Suprapubic skin (tissue), 4 donors: ENCODE results near the gene CCDC106. TPM values are rescaled to one million over a fixed set of nuclear protein-coding genes. Genes with fewer than 3 reads are reported as not detected.

Experiments
- DNase-seq, 2 donors: peaks; one replicate each; pipeline ENCODE4 v3.0.0-alpha.2; 2019; ENCODE audit warnings: low spot score in 2 of 2
- H3K27ac ChIP-seq: fragments of 200-600 bp; sonication (generic); one replicate; pipeline ENCODE4 v1.5.1; 2019
- H3K27me3 ChIP-seq: fragments of 200-600 bp; sonication (generic); one replicate; pipeline ENCODE4 v1.5.1; 2019
- H3K36me3 ChIP-seq: fragments of 200-600 bp; sonication (generic); one replicate; pipeline ENCODE4 v1.5.1; 2019
- H3K4me1 ChIP-seq: fragments of 200-600 bp; sonication (generic); one replicate; pipeline ENCODE4 v1.5.1; 2019
- H3K4me3 ChIP-seq: fragments of 200-600 bp; sonication (generic); one replicate; pipeline ENCODE4 v1.5.1; 2019; ENCODE audit warnings: mild to moderate bottlenecking
- H3K9me3 ChIP-seq: fragments of 200-600 bp; sonication (generic); one replicate; pipeline ENCODE4 v1.5.1; 2019
- CTCF ChIP-seq, 2 donors: fragments of 200-600 bp in 1 of 2; fragments of 450-650 bp in 1 of 2; sonication (generic) in 1 of 2; IDR thresholded peaks; one replicate each; pipeline ENCODE4 v1.5.1; 2016 to 2019; ENCODE audit warnings: antibody characterized with exemption in 2 of 2, mild to moderate bottlenecking in 1 of 2, moderate library complexity in 1 of 2
- EP300 ChIP-seq: sonication (generic); formaldehyde crosslinking; IDR thresholded peaks from one replicate; pipeline ENCODE4 v1.6.1; 2017; ENCODE audit warnings: antibody characterized with exemption
- POLR2A ChIP-seq, 2 donors: fragments of 450-650 bp; IDR thresholded peaks; one replicate each; pipeline ENCODE4 v1.6.1; 2017; ENCODE audit warnings: antibody characterized with exemption in 2 of 2, mild to moderate bottlenecking in 2 of 2, moderate library complexity in 2 of 2
- POLR2AphosphoS5 ChIP-seq, 3 donors: sonication (generic); formaldehyde crosslinking; IDR thresholded peaks; one replicate each; pipeline ENCODE4 v1.6.1; 2017; ENCODE audit warnings: antibody characterized with exemption in 3 of 3
- WGBS: methylation state at CpG from one replicate; pipeline ENCODE4 v1.1.5; 2018; 5-methylcytosine and 5-hydroxymethylcytosine counted together
- total RNA-seq, 4 donors: library from RNA; depleted of rRNA; stranded (reverse); fragments of >200 nt; gene quantifications; one replicate each; pipeline ENCODE4 v1.1.0, GENCODE V29; 2016

Gene CCDC106
- total RNA-seq, 4 donors from 2014 or later = 6.2 to 18.3 (median 8.5) TPM

GRCh38 chr19:55678121-55678671, 30.2 kb downstream of the CCDC106 start:
- H3K27me3 ChIP-seq = no peaks in the 10 kb centered on the region
- H3K27ac ChIP-seq = no peak overlapping the region
- TF ChIP-seq EP300 = no peak
- no peak for TF ChIP-seq CTCF (IDR thresholded peaks at IDR 0.05)
- no peaks in the 10 kb centered on the region for H3K9me3 ChIP-seq
- no peak overlapping the region for H3K4me3 ChIP-seq
- peaks cover 65% of the 10 kb centered on the region for H3K4me1 ChIP-seq
- no peak for DNase-seq
- H3K36me3 ChIP-seq = peaks cover 54% of the 10 kb centered on the region
- 89% methylated on average over 13 of the region's 21 CpGs for WGBS

GRCh38 chr19:55679343-55680257, 31.6 kb downstream of the CCDC106 start:
- Histone ChIP-seq H3K27me3 (no peaks in the 10 kb centered on the region), H3K4me1 (peaks cover 59% of the 10 kb centered on the region), H3K9me3 (no peaks in the 10 kb centered on the region), H3K36me3 (peaks cover 57% of the 10 kb centered on the region), H3K4me3 (no peak overlapping the region), H3K27ac (no peak overlapping the region)
- DNase-seq = no peak
- TF ChIP-seq EP300 = no peak
- no peak for TF ChIP-seq CTCF (IDR thresholded peaks at IDR 0.05)
- TF ChIP-seq POLR2A (IDR thresholded peaks at IDR 0.05) = no peak
- TF ChIP-seq POLR2AphosphoS5 (IDR thresholded peaks at IDR 0.05) = no peak
- WGBS = 84% methylated on average over 16 of the region's 24 CpGs

- H3K4me1 ChIP-seq = peaks cover 57% of the 10 kb centered on the region
- peaks cover 67% of the 10 kb centered on the region for H3K36me3 ChIP-seq
- H3K27me3 ChIP-seq = no peaks in the 10 kb centered on the region
- DNase-seq = no peak
- 91% methylated on average over 10 of the region's 20 CpGs for WGBS
- no peak for TF ChIP-seq POLR2A (IDR thresholded peaks at IDR 0.05)
- no peak for TF ChIP-seq POLR2AphosphoS5 (IDR thresholded peaks at IDR 0.05)
- TF ChIP-seq CTCF (IDR thresholded peaks at IDR 0.05) = no peak
- no peak for TF ChIP-seq EP300
- H3K9me3 ChIP-seq = no peaks in the 10 kb centered on the region
- H3K4me3 ChIP-seq = no peak overlapping the region
- no peak overlapping the region for H3K27ac ChIP-seq
Observed at GRCh38 chr19:55680339-55681130, 32.5 kb downstream of the CCDC106 start.

- Histone ChIP-seq H3K4me3 (no peak overlapping the region), H3K36me3 (peaks cover 76% of the 10 kb centered on the region), H3K27me3 (no peaks in the 10 kb centered on the region), H3K9me3 (no peaks in the 10 kb centered on the region), H3K4me1 (peaks cover 48% of the 10 kb centered on the region), H3K27ac (no peak overlapping the region)
- DNase-seq = no peak
- WGBS = 85% methylated on average over 9 of the region's 9 CpGs
- TF ChIP-seq EP300 = no peak
- no peak for TF ChIP-seq POLR2AphosphoS5 (IDR thresholded peaks at IDR 0.05)
- no peak for TF ChIP-seq CTCF (IDR thresholded peaks at IDR 0.05)
- no peak for TF ChIP-seq POLR2A (IDR thresholded peaks at IDR 0.05)
Observed at GRCh38 chr19:55681131-55682092, 33.4 kb downstream of the CCDC106 start.
